PC-9 (cell line): ENCODE results near the gene SMIM1. TPM values are rescaled to one million over a fixed set of nuclear protein-coding genes. Genes with fewer than 3 reads are reported as not detected.
"Not testable (repeated sequence)": the region's sequence is repeated elsewhere in the genome, so short reads cannot be mapped to it uniquely, and the experiment has no call there.

Experiments used
- BruUV-seq: library from RNA; stranded (reverse); fragments of 400-500 nt; replicated peaks from 2 replicates; lab custom pipeline; 2021; lab: Mats Ljungman, UMichigan
- CTCF ChIA-PET: fragments of 300-600 bp; sonication (Branson Sonifier 250); formaldehyde crosslinking; loops from one replicate; lab custom pipeline; 2022; ENCODE audit warnings: antibody characterized with exemption; lab: Charles Lee
- POLR2A ChIA-PET: fragments of 300-600 bp; sonication (Branson Sonifier 250); formaldehyde crosslinking; loops from one replicate; lab custom pipeline; 2022; ENCODE audit warnings: antibody characterized with exemption; ENCODE audit not compliant: unreplicated experiment; lab: Charles Lee
- DNase-seq, 2 experiments: peaks; one replicate each; pipeline versions ENCODE4 v3.0.0 to v3.0.0-alpha.2; 2015 to 2022; ENCODE audit warnings: mixed read lengths in 1 of 2
- H2AFZ ChIP-seq: fragments of 200-600 bp; sonication (generic); 2 replicates; pipeline ENCODE4 v1.8.1; 2017; ENCODE audit warnings: antibody characterized with exemption
- H3F3A ChIP-seq: fragments of 200-600 bp; sonication (generic); 2 replicates; pipeline ENCODE4 v1.8.1; 2017; ENCODE audit warnings: antibody characterized with exemption, mild to moderate bottlenecking, low read depth; ENCODE audit not compliant: insufficient read depth
- H3K27ac ChIP-seq: fragments of 200-600 bp; sonication (generic); 2 replicates; pipeline ENCODE4 v1.6.1; 2016; ENCODE audit warnings: mixed run types
- H3K27me3 ChIP-seq: fragments of 200-600 bp; sonication (generic); 2 replicates; pipeline ENCODE4 v1.6.1; 2016; ENCODE audit warnings: low read depth, mixed run types; ENCODE audit not compliant: insufficient read depth
- H3K36me3 ChIP-seq: fragments of 200-600 bp; sonication (generic); 2 replicates; pipeline ENCODE4 v1.6.1; 2016; ENCODE audit warnings: low read depth, mixed run types
- H3K4me1 ChIP-seq: fragments of 200-600 bp; sonication (generic); replicated peaks from 2 replicates; pipeline ENCODE4 v1.6.1; 2016; ENCODE audit warnings: mixed run types; ENCODE audit not compliant: insufficient read depth
- H3K4me2 ChIP-seq: fragments of 200-600 bp; sonication (generic); 2 replicates; pipeline ENCODE4 v1.6.1; 2017; ENCODE audit warnings: mixed run types
- H3K4me3 ChIP-seq: fragments of 200-600 bp; sonication (generic); 2 replicates; pipeline ENCODE4 v1.6.1; 2016; ENCODE audit warnings: mixed run types
- H3K79me2 ChIP-seq: fragments of 200-600 bp; sonication (generic); 2 replicates; pipeline ENCODE4 v1.6.1; 2017; ENCODE audit warnings: low read depth, mixed run types
- H3K9me2 ChIP-seq: fragments of 200-600 bp; sonication (generic); 2 replicates; pipeline ENCODE4 v1.8.1; 2017; ENCODE audit warnings: mild to moderate bottlenecking; ENCODE audit not compliant: insufficient read depth
- H3K9me3 ChIP-seq: fragments of 200-600 bp; sonication (generic); 2 replicates; pipeline ENCODE4 v1.8.1; 2016; ENCODE audit warnings: low read depth; ENCODE audit not compliant: insufficient read depth
- H4K20me1 ChIP-seq: fragments of 200-600 bp; sonication (generic); 2 replicates; pipeline ENCODE4 v1.8.1; 2017; ENCODE audit not compliant: insufficient read depth
- CTCF ChIP-seq: fragments of 200-600 bp; sonication (generic); conservative IDR thresholded peaks from 2 replicates; pipeline ENCODE4 v1.6.1; 2017; ENCODE audit warnings: mixed run types, antibody characterized with exemption, mild to moderate bottlenecking, moderate library complexity
- EZH2 ChIP-seq: fragments of 200-600 bp; sonication (generic); IDR thresholded peaks from 2 replicates; pipeline ENCODE4 v1.8.0; 2017; ENCODE audit warnings: antibody characterized with exemption, low read depth
- intact Hi-C: fragments of 100-400 bp; cut with micrococcal nuclease; formaldehyde crosslinking; loops from one replicate; pipeline ENCODE4 v1.10.0; 2022; ENCODE audit not compliant: unreplicated experiment
- total RNA-seq: library from RNA; stranded (reverse); gene quantifications from 2 replicates; pipeline ENCODE4 v1.2.3, GENCODE V29; 2021

SMIM1 gene
- total RNA-seq, 1 experiment from 2014 or later, result 5.9 TPM

GRCh38 chr1:3747522-3747848 is 25.1 kb upstream of the SMIM1 start:
- Histone ChIP-seq H3K4me3 (peak overlapping the region; percentile 67), H3K4me2 (peak overlapping the region; percentile 84), H3K4me1 (peaks cover 15% of the 10 kb centered on the region), H3K79me2 (0 out of 2 replicates have a peak, but pooled peaks cover 3% of the 10 kb centered on the region), H3K9me2 (no peaks in the 10 kb centered on the region), H4K20me1 (peaks cover 4% of the 10 kb centered on the region), H3K9me3 (no peaks in the 10 kb centered on the region), H3K36me3 (no peaks in the 10 kb centered on the region), H3F3A (peaks cover 10% of the 10 kb centered on the region; the same call in 1 of the 2 replicates), H3K27ac (no peak overlapping the region), H3K27me3 (peaks cover 36% of the 10 kb centered on the region), H2AFZ (peak overlapping the region; percentile 74)
- TF ChIP-seq EZH2 (no peak), CTCF (no peak)
- no peak for DNase-seq
- ChIA-PET POLR2A (no interaction called here), CTCF (no interaction called here)
- intact Hi-C loops, result no loop called here
- BruUV-seq, result no TSS peak

GRCh38 chr1:3747903-3748302 is 24.6 kb upstream of the SMIM1 start:
- H3K27ac ChIP-seq, result no peak overlapping the region

GRCh38 chr1:3748316-3748900 is 24.1 kb upstream of the SMIM1 start:
- H4K20me1 ChIP-seq, result not testable (repeated sequence)

More at GRCh38 chr1:3747903-3748302, 24.6 kb upstream of the SMIM1 start:
- H3K4me2 ChIP-seq, result peak overlapping the region; percentile 84
- peaks cover 15% of the 10 kb centered on the region for H3K4me1 ChIP-seq
- H2AFZ ChIP-seq, result peak overlapping the region; percentile 74; the same call in 1 of the 2 replicates
- no peaks in the 10 kb centered on the region for H3K36me3 ChIP-seq
- H3K79me2 ChIP-seq, result 0 out of 2 replicates have a peak, but pooled peaks cover 3% of the 10 kb centered on the region
- peaks cover 4% of the 10 kb centered on the region for H4K20me1 ChIP-seq
- no peaks in the 10 kb centered on the region for H3K9me3 ChIP-seq
- H3K9me2 ChIP-seq, result no peaks in the 10 kb centered on the region
- peaks cover 40% of the 10 kb centered on the region for H3K27me3 ChIP-seq
- peak overlapping the region; percentile 67; the same call in 1 of the 2 replicates for H3K4me3 ChIP-seq
- intact Hi-C loops, result no loop called here
- ChIA-PET POLR2A (no interaction called here), CTCF (no interaction called here)
- DNase-seq, result no peak
- no TSS peak for BruUV-seq
- no peak for TF ChIP-seq CTCF
- TF ChIP-seq EZH2, result no peak
- peaks cover 10% of the 10 kb centered on the region; the same call in 1 of the 2 replicates for H3F3A ChIP-seq

More at GRCh38 chr1:3748316-3748900, 24.1 kb upstream of the SMIM1 start:
- intact Hi-C loops, H3K9me3 ChIP-seq, DNase-seq, H2AFZ ChIP-seq, CTCF ChIA-PET, POLR2A ChIA-PET, H3K79me2 ChIP-seq, H3K4me3 ChIP-seq, H3K9me2 ChIP-seq, H3K36me3 ChIP-seq, H3K27ac ChIP-seq, BruUV-seq: not testable (repeated sequence)
- H3F3A ChIP-seq, result peaks cover 10% of the 10 kb centered on the region; the same call in 1 of the 2 replicates
- peaks cover 15% of the 10 kb centered on the region for H3K4me1 ChIP-seq
- H3K4me2 ChIP-seq, result peak overlapping the region; percentile 84; the same call in 1 of the 2 replicates
- H3K27me3 ChIP-seq, result peaks cover 45% of the 10 kb centered on the region
